Tibial nerve (tissue), 4 donors: Measurements from ENCODE around the gene GALNT18. TPM values are rescaled to one million over a fixed set of nuclear protein-coding genes. Genes with fewer than 3 reads are reported as not detected.

Source experiments
- DNase-seq, 2 donors: peaks; one replicate each; pipeline ENCODE4 v3.0.0-alpha.2; 2019; ENCODE audit warnings: low spot score in 2 of 2
- H3K27ac ChIP-seq, 4 donors: fragments of 200-600 bp; sonication (generic) in 3 of 4; one replicate each; pipeline ENCODE4 v1.5.1; 2017 to 2019; ENCODE audit warnings: mild to moderate bottlenecking in 1 of 4
- H3K27me3 ChIP-seq, 2 donors: fragments of 200-600 bp; sonication (generic) in 1 of 2; one replicate each; pipeline versions ENCODE4 v1.5.1 to v1.6.0; 2017 to 2019
- H3K36me3 ChIP-seq, 3 donors: fragments of 200-600 bp; sonication (generic); one replicate each; pipeline ENCODE4 v1.5.1; 2018 to 2019
- H3K4me1 ChIP-seq, 4 donors: fragments of 200-600 bp; sonication (generic) in 3 of 4; one replicate each; pipeline ENCODE4 v1.5.1; 2017 to 2019
- H3K4me3 ChIP-seq, 4 donors: fragments of 200-600 bp; sonication (generic) in 3 of 4; one replicate each; pipeline ENCODE4 v1.5.1; 2017 to 2019; ENCODE audit warnings: mild to moderate bottlenecking in 1 of 4, moderate library complexity in 1 of 4
- H3K9me3 ChIP-seq, 4 donors: fragments of 200-600 bp; sonication (generic) in 3 of 4; one replicate each; pipeline ENCODE4 v1.5.1; 2017 to 2019
- EP300 ChIP-seq, 2 donors: sonication (generic); formaldehyde crosslinking; IDR thresholded peaks; one replicate each; pipeline ENCODE4 v1.6.1; 2017; ENCODE audit warnings: antibody characterized with exemption in 2 of 2, mild to moderate bottlenecking in 1 of 2
- POLR2A ChIP-seq, 2 donors: fragments of 450-650 bp; IDR thresholded peaks; one replicate each; pipeline ENCODE4 v1.6.1; 2017; ENCODE audit warnings: antibody characterized with exemption in 2 of 2, mild to moderate bottlenecking in 2 of 2, moderate library complexity in 2 of 2
- WGBS, 2 donors: methylation state at CpG; one replicate each; pipeline ENCODE4 v1.1.5; 2018; 5-methylcytosine and 5-hydroxymethylcytosine counted together
- total RNA-seq, 4 donors: library from RNA; depleted of rRNA; stranded (reverse); fragments of >200 nt; gene quantifications; one replicate each; pipeline ENCODE4 v1.1.0, GENCODE V29; 2016
- TF ChIP-seq, protein P1 (sequence below), 5 experiments: fragments of 200-600 bp in 3 of 5; fragments of 450-650 bp in 2 of 5; sonication (generic) in 3 of 5; IDR thresholded peaks; one replicate each; pipeline ENCODE4 v1.5.1; 2016 to 2019; ENCODE audit warnings: antibody characterized with exemption in 5 of 5, mild to moderate bottlenecking in 3 of 5, moderate library complexity in 2 of 5

GALNT18 gene
- total RNA-seq, 4 donors from 2014 or later, result 11.3 to 32.4 (median 23.9) TPM

DNA sequence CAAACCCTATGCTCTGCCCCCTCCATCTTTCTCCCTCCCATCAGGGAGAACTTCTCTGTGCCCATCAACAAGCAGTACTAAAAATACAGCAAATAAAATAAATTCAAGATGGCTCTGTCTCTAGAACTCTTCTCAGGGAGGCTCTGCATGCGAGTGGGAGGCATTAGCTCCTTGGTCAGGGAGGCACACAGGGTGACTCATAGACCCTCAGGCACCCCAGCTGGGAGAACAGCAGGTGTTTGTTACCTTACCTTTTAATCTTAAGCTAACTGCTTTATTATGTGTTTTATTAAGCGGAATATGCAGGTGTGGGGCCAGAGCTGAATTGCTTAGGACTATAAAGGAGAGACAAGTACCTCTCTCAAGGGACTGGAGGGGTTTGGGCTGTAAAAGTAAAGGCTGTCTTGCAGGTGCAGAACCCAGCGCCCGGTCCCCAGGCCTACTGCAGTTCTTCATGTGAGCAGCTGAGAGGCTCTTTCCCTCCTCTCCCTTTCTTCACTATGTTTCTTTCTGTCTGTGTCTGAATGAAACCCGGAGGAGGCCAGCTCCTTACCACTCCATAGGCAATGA lies 289.6 kb downstream of the GALNT18 start:
- H3K4me1 ChIP-seq, result peaks cover 0 to 11% (median 0%) of the 10 kb centered on the region in 4 donors
- no peak for DNase-seq

DNA sequence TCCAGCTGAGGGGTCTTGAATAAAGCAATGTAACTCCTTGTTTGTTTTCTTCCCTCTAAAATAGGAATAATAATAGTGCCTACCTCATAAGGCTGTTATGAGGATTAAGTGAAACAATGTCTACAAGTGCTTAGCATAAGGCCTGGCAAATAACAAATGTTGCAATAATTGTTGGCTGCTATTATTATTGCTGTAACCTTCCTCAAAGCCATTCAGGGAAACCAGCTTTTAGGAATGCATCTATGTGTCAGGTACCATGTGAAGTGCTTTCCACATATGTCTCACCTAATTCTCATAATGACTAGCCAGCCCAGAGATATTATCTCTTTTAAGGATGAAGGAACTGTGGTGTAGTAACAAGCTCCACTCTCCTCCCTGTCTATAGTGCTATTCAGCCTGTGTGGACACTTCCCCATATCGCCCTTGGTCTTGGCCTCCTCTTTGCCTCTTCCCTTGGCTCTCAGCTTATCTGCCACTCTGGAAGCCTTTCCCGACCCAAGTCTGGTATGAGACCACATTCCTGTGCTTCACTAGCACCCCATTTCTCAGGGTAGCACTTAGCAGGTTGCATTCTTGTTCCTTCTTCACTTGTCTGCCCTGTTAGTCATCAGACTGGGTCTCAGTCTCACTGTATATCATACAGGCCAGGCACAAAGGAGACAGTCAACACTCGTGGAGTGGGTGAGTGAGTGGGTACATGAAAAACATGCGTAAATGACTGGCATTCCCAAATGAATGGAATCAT lies 292.6 kb downstream of the GALNT18 start:
- no peaks in the 10 kb centered on the region for H3K9me3 ChIP-seq
- TF ChIP-seq EP300 (IDR thresholded peaks at IDR 0.05) (peak in 1 of 2 donors; percentile 73), POLR2A (IDR thresholded peaks at IDR 0.05) (no peak)
- TF ChIP-seq, protein P1, sequence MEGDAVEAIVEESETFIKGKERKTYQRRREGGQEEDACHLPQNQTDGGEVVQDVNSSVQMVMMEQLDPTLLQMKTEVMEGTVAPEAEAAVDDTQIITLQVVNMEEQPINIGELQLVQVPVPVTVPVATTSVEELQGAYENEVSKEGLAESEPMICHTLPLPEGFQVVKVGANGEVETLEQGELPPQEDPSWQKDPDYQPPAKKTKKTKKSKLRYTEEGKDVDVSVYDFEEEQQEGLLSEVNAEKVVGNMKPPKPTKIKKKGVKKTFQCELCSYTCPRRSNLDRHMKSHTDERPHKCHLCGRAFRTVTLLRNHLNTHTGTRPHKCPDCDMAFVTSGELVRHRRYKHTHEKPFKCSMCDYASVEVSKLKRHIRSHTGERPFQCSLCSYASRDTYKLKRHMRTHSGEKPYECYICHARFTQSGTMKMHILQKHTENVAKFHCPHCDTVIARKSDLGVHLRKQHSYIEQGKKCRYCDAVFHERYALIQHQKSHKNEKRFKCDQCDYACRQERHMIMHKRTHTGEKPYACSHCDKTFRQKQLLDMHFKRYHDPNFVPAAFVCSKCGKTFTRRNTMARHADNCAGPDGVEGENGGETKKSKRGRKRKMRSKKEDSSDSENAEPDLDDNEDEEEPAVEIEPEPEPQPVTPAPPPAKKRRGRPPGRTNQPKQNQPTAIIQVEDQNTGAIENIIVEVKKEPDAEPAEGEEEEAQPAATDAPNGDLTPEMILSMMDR (IDR thresholded peaks at IDR 0.05), result no peak
- no peak for DNase-seq
- no peaks in the 10 kb centered on the region for H3K4me1 ChIP-seq
- no peak overlapping the region for H3K4me3 ChIP-seq
- WGBS, 2 donors, result 55 to 56% methylated on average over 4 of the region's 4 CpGs
- H3K27me3 ChIP-seq, result no peaks in the 10 kb centered on the region
- H3K36me3 ChIP-seq, result peaks cover 0 to 50% (median 0%) of the 10 kb centered on the region in 3 donors
- peak overlapping the region in 1 of 4 donors; percentile 73 for H3K27ac ChIP-seq

More for the DNA sequence above, 289.6 kb downstream of the GALNT18 start:
- Histone ChIP-seq H3K9me3 (no peaks in the 10 kb centered on the region), H3K27ac (no peak overlapping the region), H3K4me3 (no peak overlapping the region), H3K36me3 (peaks cover 0 to 23% (median 0%) of the 10 kb centered on the region in 3 donors), H3K27me3 (no peaks in the 10 kb centered on the region)
- WGBS, 2 donors, result 70 to 76% methylated on average over 5 of the region's 5 CpGs
- TF ChIP-seq, protein P1 (IDR thresholded peaks at IDR 0.05), result no peak
- TF ChIP-seq POLR2A (IDR thresholded peaks at IDR 0.05) (no peak), EP300 (IDR thresholded peaks at IDR 0.05) (no peak)

DNA sequence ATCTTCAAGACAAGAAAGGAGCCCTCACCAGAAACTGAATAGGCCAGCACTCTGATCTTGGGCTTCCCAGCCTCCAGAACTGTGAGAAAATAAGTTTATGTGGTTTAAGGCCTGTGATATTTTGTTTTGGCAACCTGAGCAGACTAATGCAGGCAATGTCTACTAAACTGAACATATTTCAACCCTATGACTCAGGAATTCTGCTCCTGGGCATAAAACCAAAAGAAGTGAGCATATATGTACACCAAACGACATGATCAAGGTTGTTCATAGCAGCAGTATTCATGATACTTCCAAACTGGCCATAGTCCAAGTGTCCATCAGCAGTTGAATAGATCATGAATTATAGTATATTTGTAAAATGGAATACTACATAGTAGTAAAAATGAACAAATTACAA lies 297.7 kb downstream of the GALNT18 start:
- H3K36me3 ChIP-seq, result peaks cover 0 to 68% (median 0%) of the 10 kb centered on the region in 3 donors
- H3K27me3 ChIP-seq, result no peaks in the 10 kb centered on the region
- H3K9me3 ChIP-seq, result peaks cover 0 to 13% (median 2%) of the 10 kb centered on the region in 4 donors
- H3K4me3 ChIP-seq, result no peak overlapping the region
- H3K4me1 ChIP-seq, result peaks cover 0 to 7% (median 0%) of the 10 kb centered on the region in 4 donors
- DNase-seq, result no peak
- 76 to 92% methylated on average over 1 of the region's 1 CpG for WGBS, 2 donors
- TF ChIP-seq POLR2A (IDR thresholded peaks at IDR 0.05) (no peak), EP300 (IDR thresholded peaks at IDR 0.05) (no peak)
- TF ChIP-seq, protein P1 (IDR thresholded peaks at IDR 0.05), result no peak
- no peak overlapping the region for H3K27ac ChIP-seq

DNA sequence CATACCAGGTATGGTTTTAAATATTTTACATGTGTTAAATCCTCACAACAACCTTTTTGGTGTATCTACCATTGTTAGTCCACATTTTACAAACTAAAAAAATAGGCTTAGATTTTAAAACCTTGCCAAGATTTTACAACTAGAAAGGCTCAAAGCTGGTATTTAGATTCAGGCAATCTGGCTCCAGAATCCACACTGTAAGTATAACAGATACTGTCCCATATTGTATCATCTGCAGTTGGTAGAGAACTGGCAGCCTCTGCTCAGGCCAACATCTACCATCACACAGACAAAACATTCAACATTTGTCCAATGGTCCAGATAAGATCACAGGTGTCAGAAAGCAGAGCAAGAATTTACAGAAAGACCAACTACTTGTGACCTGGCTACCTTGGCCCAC lies 299.7 kb downstream of the GALNT18 start:
- no peak for TF ChIP-seq EP300 (IDR thresholded peaks at IDR 0.05)
- TF ChIP-seq, protein P1 (IDR thresholded peaks at IDR 0.05), result no peak
- TF ChIP-seq POLR2A (IDR thresholded peaks at IDR 0.05), result no peak
- peaks cover 0 to 7% (median 0%) of the 10 kb centered on the region in 4 donors for H3K4me1 ChIP-seq
- peaks cover 0 to 13% (median 2%) of the 10 kb centered on the region in 4 donors for H3K9me3 ChIP-seq
- peaks cover 0 to 54% (median 0%) of the 10 kb centered on the region in 3 donors for H3K36me3 ChIP-seq
- H3K27ac ChIP-seq, result no peak overlapping the region
- no peak for DNase-seq
- no peak overlapping the region for H3K4me3 ChIP-seq
- H3K27me3 ChIP-seq, result no peaks in the 10 kb centered on the region

DNA sequence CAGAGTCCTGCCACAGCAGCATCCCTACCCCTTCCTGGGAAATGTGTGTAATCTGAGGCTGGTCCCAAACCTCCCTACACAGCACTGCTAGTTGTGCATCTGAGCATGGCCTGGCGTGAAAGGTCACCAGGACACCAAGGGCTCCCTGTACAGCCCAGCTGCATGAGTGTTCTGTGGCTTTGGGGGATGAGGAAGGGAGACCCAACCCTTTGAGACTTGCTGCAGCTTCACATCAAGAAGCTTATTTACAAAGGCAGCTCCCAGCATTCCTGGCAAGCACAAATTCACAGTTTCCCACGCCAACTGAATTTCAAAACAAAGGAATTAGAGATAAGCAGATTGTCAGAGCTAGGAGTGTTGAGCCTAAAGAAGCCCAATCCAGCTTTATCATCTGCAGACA lies 301.0 kb downstream of the GALNT18 start:
- WGBS, 2 donors, result 55 to 67% methylated on average over 2 of the region's 2 CpGs
- peaks cover 0 to 13% (median 2%) of the 10 kb centered on the region in 4 donors for H3K9me3 ChIP-seq
- no peaks in the 10 kb centered on the region for H3K27me3 ChIP-seq
- TF ChIP-seq EP300 (IDR thresholded peaks at IDR 0.05) (no peak), POLR2A (IDR thresholded peaks at IDR 0.05) (no peak)
- TF ChIP-seq, protein P1 (IDR thresholded peaks at IDR 0.05), result no peak
- H3K27ac ChIP-seq, result no peak overlapping the region
- H3K36me3 ChIP-seq, result peaks cover 0 to 42% (median 0%) of the 10 kb centered on the region in 3 donors
- H3K4me1 ChIP-seq, result peaks cover 0 to 7% (median 0%) of the 10 kb centered on the region in 4 donors
- no peak for DNase-seq
- H3K4me3 ChIP-seq, result no peak overlapping the region
